Stimulated activated CD8-positive, alpha-beta memory T cell treated with anti-CD3 and anti-CD28 coated beads, Interleukin-12 subunit alpha, Interleukin-12 subunit beta, amount 100 ng/mL, for 4 hours (primary cell): ENCODE measurements around the gene CREB5.

Experiments used
- DNase-seq: peaks from one replicate; pipeline ENCODE4 v3.0.0-alpha.2; 2020; ENCODE audit warnings: low read depth

CREB5 gene

DNA sequence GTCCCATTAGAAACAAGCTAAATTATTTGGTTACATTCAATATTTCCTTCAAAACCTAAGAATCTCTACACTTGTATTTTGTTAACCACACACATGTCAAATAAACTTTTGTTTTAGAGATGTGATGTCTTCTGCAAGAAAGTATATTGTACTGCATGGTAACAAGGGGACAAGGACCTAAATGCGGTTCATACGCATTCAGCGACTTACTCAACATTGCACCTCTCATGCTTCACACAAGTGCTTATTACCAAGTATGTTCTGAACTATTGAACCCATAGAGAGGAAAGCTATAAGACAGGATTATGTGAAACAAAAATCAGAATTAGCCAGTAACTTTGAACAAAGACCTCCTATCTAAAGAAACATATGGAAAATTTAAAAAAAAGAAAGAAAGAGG is 68.3 kb downstream of the CREB5 start:
- DNase-seq, result no peak

DNA sequence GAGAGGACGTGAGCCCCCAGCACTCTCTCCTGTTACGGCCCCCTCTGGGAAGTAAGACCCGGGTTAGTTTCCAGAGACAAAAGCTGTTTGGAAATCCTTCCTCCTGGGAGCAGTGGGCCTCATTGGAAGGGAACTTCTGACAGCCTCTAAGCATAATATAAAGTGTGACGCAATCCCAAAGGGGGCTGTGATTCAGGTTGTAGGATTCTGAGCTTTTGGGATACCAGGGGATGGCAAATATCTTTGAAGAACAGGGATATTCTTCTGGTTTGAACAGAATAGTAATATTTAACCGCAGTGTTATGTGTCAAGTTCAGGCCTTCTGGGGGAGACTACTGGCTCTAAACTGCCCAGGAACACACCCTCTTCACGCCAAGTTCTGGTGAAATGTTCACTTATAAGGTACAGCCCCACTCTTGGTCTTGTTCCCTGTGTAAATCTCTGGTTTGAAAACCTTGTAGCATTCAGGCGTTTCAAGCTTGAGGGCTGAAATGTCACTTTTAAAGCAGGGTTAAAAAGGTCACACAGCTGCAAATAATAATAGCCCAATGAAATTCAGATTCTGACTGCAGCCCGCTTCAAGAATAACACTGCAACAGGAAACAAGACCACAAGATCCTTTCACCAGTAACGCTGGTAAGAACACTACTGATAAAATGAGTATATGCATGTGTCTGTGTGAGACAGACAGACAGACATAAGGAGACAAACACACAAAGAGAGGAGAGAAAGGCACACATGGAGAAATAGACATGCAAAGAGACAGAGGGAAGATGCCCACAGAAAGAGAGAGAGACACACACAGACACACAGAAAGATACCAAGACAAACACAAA is 69.0 kb downstream of the CREB5 start:
- no peak for DNase-seq

DNA sequence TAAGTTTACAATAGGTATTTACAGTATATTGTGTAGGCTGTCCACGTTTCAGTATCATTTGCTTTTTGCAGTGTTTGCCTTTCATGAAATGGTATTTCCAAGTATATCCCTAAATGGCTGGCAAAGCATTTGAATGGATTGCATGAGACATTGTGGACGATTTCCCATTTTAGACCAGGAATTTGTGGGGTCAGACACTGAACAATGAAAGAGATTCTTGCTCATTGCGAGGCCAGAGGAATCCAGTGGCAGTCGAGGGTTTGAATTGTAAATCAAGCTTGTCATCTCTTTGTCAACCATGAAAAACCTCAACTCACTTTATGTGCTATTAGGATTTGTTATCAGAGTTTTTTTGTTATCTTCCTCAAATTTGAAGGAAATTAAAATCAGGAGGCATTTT is 70.8 kb downstream of the CREB5 start:
- no peak for DNase-seq

DNA sequence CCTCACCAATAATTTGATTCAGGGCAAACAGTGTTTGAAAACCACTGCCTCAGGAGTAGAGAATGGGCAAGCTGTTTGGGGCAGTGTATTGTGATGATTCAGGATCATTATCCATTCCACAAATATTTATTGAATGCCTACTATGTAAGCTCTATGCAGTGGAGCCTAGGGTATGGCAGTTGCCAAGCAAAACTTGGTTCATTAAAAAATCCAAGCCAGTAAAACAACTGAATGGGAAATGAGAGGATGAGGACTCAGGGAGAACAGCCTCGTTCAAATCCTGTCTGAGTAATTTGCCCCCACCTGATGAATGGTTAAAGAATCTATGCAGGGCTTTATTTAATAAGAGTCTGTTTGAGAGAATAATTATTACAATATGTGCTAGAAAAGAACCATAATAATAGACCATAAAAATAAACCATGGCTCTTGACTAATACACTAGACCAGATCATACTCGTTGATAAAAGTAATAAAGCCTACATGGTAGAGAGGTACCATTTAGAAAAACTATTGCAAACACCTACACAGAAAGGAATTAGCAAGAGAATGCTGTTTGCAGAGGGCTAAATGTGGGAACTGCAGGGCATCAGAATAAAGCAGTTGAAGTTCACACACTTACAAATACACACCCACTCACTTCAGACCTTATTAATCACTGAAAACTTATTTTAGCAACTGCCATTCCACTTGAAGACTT is 71.7 kb downstream of the CREB5 start:
- no peak for DNase-seq

DNA sequence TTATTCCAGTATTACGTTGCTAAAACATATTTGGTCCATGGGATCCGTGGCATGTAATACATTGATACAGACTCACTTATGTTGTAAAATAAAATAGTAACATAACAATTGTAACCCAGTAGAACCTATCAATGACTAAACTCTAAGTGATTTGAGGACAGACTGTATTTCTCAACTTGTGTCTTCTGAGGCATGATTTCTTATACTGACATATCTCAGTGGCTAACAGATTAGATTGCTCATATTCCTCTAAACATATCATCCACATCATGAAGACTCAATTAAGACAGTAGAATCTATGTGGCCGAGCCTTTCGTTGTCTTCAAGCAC is 72.3 kb downstream of the CREB5 start:
- no peak for DNase-seq

DNA sequence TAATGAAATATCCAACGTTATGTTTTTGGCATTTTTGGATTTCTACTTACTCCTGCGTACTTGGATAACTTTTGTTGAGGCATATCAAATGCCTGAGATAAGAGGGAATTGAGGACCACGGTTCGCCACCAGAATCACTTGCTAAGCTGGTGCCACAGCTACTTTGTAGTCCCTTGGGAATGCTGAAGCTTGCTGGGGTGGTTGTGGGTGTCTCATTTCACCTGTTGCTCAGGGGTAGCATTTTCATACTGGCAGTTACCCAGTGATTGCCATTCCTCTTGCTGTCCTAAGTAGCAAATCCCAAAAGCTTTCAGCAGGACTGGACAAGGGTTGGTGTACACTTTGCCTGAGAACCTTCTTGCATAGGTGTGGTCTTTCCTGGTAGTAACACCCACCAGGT is 75.2 kb downstream of the CREB5 start:
- DNase-seq, result no peak

DNA sequence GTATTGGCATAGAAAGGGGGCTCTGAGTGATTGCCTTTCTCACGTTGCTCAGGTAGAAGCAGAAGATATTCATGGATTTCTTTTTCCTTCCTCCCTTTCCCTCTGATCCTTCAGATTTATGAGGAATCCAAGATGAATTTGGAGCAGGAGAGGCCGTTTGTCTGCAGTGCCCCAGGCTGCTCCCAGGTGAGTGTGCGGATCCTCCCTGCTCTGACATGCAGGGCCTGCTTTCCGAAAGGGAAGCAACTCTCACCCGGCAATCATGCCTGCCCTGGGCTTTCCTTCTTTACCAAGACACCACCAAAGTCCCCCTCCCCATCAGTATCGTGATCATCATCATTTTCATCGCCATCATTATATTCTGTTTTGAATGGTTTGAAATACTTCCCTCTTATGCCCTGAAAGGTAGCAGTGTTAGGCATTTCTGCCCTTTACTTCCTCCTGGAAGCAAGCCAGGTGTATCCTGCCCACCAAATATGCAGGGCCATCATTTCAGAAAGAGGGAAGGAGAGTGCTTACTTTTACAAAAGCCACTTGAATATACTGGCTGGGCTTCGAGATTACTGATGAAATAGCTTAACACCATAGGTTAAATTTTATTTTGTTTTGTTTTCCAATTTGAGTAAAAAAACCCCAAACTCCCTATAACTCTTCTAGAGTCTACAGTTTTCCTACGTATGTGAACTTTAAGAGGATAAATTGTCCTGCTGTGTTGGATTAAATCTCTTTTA is 75.9 kb downstream of the CREB5 start:
- no peak for DNase-seq

DNA sequence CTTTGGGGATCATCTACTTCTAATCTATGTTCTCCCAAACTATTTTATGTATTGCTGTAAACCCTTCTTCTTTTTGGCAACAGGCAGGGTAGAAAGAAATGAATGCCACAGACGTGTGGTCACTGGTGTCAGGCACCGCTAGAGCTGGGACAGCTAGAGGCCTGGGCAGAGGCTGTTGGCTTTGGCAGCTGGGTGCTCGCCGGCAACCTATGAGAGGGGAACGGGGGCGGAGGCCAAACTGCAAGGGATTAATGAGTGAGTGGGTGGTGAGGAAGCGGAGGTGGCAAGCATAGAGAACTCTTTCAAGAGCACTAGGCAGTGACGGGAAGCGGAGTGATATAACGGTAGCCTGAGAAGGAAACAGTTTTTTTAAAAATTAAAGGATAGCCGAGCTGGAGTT is 78.5 kb downstream of the CREB5 start:
- DNase-seq, result no peak

DNA sequence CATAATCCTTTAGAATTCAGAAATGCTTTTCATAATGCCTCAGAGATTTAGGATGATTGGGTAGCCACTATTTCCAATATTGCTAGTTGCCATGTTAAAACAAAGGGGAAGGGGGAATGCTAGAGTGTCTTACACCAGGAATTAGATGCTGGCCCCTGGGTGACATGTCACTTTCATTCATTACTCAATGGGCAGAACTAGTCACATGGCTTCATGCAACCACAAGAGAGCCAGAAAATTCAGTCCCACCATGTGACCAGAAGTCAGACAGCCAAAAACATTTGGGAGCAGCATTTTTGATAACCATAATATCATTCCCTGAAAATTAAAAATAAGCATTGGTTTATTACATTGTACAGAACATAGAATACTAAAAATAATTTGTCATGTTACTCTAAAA is 81.2 kb downstream of the CREB5 start:
- DNase-seq, result no peak

DNA sequence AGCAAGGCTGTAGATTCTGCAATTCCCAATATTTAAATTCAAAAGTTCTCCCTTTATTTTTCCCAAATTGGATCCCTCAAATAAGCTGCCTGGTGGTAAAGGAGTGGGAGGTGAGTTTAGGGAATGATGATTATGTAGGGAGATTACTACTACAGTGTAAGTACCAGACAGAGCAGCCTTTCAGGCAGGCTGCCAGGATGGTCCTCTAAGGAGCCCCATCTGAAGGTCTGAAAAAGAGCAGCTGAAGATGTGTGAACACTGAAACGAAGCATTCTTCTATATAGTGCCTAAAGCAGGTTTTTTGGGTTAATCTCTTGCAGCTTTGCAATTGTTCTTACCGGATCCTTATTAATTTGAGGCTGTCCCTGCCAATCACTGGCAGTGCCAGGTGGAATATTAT is 84.7 kb downstream of the CREB5 start:
- no peak for DNase-seq

DNA sequence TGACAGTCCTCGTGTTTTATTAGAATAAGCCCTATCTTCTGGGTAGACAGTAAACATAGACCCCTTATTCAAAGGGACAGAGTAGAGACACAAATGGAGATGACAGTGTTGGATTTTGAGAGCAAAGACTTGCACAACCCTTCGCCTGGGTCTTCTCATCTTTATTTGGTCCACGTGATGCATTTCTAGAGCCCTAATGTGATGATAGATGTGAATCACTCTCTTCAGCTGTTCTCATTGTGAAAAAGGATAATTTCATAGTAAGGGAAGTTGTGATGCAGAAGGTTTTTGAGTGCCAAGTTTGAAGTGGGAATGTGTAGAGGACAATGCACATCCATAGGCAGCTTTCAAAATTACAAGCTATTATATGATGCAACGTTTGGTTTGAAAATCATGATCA is 86.3 kb downstream of the CREB5 start:
- no peak for DNase-seq

DNA sequence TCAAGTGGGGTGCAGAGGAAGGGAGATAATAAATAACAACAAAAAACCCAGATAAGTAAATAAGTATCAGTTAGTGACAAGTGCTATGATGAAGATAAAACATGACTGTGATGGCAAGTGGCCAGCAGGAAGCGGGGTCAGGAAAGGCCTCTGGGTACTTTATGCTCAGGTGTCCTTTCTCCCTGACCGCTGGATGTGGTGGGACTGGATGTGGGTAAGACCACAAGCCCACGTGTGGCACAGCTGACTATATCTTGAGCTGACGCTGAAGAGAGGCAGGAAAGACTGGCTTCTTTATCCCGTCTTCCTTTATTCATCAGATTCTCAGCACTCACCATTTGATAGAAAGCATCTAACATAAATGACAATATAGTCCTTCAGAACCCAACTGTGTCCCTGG is 87.8 kb downstream of the CREB5 start:
- no peak for DNase-seq

DNA sequence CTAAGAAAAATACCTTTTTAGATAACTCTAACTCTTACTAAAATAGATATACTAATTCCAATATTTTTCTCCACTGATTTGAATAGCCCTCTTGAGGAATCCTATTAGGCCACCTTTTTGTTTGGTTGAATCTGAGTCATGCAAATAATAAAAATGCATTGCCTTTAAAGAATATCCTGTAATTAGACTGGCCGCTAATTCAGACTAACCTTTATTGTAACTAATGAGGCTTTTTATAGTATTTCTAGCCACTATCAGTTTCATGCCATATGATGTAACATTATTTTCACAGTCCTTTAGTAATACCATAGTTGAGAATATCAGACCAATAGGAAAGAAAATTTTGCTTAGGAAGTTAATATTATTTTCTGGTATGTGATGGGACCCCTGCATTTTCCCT is 90.1 kb downstream of the CREB5 start:
- no peak for DNase-seq

DNA sequence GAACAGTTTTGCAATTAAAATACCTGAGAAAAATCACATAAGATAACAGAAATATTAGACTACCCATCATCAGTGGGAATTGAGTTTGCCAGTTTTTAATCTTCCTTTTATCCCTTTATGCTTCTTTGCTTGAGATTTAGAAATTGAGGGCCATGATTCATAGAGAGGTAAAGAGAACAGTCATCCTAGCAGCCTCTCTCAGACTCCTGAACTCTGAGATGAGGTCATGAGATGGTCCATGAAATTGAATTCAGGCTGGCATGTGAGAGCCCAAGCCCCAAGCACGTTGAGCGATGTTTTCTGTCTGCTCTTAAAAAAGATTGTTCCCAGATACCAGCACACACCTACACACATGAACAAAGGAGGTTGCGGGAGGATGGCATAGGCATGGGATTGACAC is 91.1 kb downstream of the CREB5 start:
- DNase-seq, result no peak

DNA sequence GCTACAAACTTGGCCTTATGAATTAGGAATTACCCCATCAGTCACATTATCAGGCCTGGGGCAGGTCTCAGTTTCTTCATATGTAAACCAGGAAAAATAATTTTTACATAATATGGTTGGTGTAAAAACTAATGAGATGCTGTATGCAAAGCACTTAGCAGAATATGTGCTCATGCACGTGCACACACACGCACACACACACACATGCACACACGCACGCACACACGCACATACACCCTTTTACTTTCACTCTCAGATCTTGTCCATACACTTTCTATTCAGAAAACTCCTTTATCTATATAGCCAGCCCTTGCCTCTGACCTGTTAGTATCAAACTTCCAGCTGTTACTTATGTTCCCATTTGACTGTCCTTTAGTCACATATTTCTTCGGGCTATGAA is 92.7 kb downstream of the CREB5 start:
- no peak for DNase-seq

DNA sequence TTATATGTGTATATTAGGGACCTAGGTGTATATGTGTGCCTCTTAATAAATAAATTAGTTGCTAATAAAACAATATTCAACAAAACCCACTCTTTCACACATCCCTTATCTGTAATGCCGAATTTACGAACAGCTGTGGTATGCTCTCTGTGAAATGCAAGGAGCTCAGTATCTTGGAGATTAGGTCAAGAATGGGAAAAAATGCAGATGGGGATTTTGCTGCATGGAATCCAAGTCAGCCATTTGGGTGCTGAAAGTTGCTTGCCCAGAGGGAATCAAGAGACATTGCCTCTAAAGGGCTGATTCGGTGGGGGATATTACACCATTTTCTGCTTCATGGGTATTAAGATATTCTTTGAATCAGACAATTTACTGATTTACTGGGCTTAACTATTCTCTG is 93.5 kb downstream of the CREB5 start:
- no peak for DNase-seq

DNA sequence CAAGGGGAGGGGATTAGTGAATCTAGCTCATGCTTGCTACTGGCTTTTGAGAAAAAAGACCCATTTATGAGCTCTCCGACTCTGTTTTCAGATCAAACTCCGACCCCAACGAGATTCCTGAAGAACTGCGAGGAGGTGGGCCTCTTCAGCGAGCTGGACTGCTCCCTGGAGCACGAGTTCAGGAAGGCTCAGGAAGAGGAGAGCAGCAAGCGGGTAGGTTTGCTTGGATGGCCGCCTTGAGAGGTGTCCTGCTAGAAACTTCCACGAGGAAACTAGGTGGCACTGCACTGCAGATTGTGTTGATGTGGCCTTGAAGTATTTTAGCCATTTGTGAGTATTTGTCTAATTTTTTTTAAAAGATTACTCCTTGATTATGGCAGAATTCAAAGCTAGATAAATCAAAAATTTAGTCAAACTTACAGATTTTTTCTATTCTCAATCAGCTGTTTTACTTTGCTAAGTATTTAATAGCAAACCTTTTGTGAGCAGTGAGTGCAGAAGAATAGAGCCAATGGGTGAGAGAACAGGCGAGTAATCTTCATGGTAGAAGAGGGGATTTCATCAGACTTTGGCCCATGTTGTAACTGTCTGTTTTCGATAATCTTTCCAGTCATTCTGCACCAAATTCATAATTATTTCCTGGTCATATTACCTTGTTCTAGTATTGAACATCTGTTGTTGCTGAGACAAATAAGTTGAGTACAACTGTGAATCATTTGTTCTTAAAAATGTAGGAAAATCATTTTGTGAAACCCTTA is 95.4 kb downstream of the CREB5 start:
- DNase-seq, result no peak

DNA sequence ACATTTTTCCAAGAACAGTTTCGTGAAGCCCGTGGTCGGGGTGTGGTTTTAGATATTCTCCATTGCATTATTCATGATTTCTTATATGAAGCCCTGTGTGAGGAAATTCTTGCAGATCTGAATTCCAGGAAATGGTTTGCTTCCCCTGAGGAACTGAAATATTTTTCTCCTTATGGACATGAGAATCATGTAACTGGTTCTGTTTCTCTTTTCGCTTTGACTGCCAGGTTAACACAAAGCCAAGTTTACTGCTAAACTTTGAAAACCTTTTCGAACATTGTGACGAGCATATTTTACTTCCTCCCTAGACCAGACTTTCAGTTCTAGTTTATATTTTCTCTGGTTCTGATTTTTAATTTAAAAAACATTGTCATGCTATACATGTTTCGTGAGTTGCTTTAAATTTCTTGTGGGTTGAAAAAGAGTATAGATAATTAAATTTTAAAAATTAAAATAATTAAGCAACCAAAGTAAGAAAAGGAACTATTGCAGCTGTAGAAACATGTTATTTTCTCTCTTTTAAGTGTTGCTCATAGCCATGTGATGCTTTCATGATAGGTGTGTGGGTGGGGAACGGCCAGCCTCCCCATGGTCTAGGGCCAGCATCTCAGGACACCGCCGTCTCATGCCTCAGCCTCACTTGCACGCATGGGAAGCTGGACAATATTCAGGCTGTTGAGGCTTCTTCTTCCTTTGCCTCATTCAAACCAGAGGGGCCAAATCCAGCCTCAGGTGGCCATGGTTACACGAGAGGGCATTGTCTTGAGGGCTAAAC is 97.1 kb downstream of the CREB5 start:
- no peak for DNase-seq

DNA sequence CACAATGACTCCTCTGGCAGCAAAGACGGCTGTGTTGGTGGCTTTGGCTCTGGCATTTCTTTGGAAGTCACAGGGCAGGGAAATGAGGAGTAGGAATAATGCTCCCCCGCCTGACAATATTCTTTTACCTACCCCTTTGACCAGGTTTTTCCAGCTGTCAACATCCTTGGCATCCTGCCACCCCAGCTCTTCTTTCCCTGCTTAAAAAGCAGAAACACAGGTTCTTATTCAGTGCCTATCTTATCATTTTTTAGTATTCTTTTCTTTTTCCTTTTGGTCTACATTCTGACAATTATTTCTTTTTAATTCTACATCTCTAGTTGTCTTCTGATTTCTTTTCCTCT is 97.7 kb downstream of the CREB5 start:
- no peak for DNase-seq

DNA sequence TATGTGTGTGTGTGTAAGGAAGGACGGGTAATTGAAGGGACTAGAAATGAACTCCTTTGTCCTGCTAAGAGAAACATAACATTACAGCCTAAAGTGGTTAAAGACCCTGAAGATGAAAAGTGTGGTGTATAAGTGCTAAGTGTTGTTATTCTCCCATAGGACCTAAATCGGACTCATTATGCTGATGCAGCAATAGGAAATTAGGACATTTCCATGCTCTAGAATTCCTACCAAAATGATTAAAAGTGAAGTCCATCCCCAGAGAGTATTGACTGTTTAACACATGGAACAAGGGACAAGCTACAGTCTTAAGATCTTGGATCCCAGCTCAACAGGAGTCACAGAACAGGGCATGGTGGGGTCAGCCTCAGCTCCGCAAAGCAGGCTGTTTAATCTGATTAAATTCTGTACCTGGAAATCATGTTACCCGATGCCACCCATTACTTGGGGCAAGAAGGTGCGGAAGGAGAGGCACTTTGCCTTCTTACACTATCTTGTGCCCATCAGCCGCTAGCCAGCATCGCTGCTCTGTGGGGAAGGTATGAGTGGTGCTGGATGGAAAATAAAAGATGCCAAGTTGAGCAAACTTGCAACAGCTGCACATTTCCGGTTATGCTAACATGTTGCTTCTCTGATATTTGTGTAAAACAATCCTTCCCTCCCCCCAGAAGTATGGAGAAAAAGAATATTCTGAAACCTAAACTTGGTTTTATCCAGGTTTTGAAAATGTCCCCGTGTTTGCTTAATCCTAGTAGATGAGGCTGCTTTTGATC is 100.5 kb downstream of the CREB5 start:
- no peak for DNase-seq
